Lower lobe of right lung (tissue), 2 donors: ENCODE results near the gene TUT1. TPM values are rescaled to one million over a fixed set of nuclear protein-coding genes. Genes with fewer than 3 reads are reported as not detected.
A peak's percentile ranks its signal among the peaks of the same experiment; 100 is the strongest.

Experiments
- ATAC-seq, 2 donors: fragments of 200-7000 bp; cut with Tn5 transposase; one replicate each; pipeline ENCODE4 v1.9.1; 2020 to 2022; ENCODE audit warnings: mild to moderate bottlenecking in 2 of 2, moderate library complexity in 2 of 2
- DNase-seq: peaks from one replicate; pipeline ENCODE4 v3.0.0-alpha.2; 2020
- H3K27ac ChIP-seq: fragments of 200-600 bp; one replicate; pipeline ENCODE4 v1.8.0; 2022
- H3K27me3 ChIP-seq: fragments of 200-600 bp; one replicate; pipeline ENCODE4 v1.8.0; 2022; ENCODE audit warnings: low read depth
- H3K36me3 ChIP-seq: fragments of 200-600 bp; one replicate; pipeline ENCODE4 v1.8.0; 2022; ENCODE audit warnings: mild to moderate bottlenecking
- H3K4me1 ChIP-seq: fragments of 200-600 bp; one replicate; pipeline ENCODE4 v1.8.0; 2022
- H3K4me3 ChIP-seq: fragments of 200-600 bp; one replicate; pipeline ENCODE4 v1.8.0; 2022; ENCODE audit warnings: mild to moderate bottlenecking
- H3K9me3 ChIP-seq: fragments of 200-600 bp; one replicate; pipeline ENCODE4 v1.8.0; 2022
- intact Hi-C: fragments of 100-400 bp; cut with DNase I; formaldehyde crosslinking; loops from one replicate; pipeline ENCODE4 v1.11.0; 2022
- total RNA-seq: library from RNA; stranded (reverse); fragmentation: NEBNext Ultra II Directional; extraction: Animal tissue kit (Norgen Biotek cat#: 25700); gene quantifications from one replicate; pipeline ENCODE4 v1.2.1, GENCODE V29; 2021
- TF ChIP-seq, protein P1 (sequence below): fragments of 200-600 bp; IDR thresholded peaks from one replicate; pipeline ENCODE4 v1.8.0; 2022; ENCODE audit warnings: antibody characterized with exemption, mild to moderate bottlenecking
- donor health status: DM: no; HTN: yes; CAD: no; lungs with severe emphysema.

TUT1 gene
- total RNA-seq, 1 donor from 2014 or later = 15.8 TPM

DNA sequence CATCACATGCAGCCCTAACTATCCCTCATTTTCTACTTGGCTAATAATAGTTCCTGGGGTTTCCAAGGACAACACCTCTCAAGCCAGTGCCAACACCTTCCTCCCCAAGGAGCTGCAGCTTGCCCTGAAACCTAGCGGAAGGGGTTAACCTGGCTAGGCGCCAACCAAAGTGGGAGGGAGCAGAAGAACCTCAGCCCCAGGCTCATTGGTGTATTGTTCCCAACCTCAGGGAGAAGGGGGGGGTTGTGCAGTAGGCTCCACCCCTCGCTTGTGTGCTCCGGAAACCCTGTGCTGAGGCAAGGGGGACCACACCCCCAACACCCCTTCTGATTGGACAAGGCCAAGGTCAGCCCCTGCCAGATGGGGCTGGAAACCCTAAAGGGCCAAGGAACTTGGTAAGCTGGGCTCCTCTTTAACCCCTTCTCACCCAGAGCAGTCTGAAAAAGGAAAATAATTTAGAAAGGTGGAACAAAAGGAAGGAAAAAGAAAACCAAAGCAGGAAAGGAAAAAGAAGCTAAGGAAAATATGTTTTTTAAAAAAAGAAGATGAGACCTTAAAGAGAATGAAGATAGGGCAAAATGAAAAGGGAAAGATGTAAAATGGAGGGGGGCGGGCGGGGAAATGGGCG is 7.9 kb upstream of the TUT1 start:
- no peaks in the 10 kb centered on the region for H3K27me3 ChIP-seq
- peaks cover 36% of the 10 kb centered on the region for H3K4me1 ChIP-seq
- peak overlapping the region; percentile 34 for H3K27ac ChIP-seq
- DNase-seq (peak; percentile 93), ATAC-seq (peak; percentile 55 to 82)
- H3K36me3 ChIP-seq = peaks cover 58% of the 10 kb centered on the region
- TF ChIP-seq, protein P1, sequence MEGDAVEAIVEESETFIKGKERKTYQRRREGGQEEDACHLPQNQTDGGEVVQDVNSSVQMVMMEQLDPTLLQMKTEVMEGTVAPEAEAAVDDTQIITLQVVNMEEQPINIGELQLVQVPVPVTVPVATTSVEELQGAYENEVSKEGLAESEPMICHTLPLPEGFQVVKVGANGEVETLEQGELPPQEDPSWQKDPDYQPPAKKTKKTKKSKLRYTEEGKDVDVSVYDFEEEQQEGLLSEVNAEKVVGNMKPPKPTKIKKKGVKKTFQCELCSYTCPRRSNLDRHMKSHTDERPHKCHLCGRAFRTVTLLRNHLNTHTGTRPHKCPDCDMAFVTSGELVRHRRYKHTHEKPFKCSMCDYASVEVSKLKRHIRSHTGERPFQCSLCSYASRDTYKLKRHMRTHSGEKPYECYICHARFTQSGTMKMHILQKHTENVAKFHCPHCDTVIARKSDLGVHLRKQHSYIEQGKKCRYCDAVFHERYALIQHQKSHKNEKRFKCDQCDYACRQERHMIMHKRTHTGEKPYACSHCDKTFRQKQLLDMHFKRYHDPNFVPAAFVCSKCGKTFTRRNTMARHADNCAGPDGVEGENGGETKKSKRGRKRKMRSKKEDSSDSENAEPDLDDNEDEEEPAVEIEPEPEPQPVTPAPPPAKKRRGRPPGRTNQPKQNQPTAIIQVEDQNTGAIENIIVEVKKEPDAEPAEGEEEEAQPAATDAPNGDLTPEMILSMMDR = no peak
- H3K4me3 ChIP-seq = peak overlapping the region; percentile 99
- intact Hi-C loops = no loop called here
- no peaks in the 10 kb centered on the region for H3K9me3 ChIP-seq

DNA sequence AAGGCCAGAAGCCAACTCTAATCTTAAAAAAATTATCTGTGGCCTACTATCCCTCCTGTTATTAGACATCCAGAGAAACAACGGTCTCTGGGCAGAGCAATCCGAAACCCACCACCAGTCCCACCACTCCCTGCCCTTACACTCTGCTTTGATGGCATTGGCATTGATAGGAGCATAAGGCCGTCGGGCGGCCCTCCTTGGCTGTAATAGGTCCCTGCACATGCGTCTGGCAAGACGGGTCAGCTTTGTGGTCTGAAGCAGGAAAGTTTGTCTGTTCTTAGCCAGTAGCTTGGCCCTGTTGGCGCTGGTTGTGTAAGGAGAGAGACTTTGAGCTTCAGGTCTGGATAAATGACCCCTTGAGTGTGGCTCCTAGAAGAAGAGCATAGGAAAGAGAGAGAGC is 3.8 kb upstream of the TUT1 start:
- no peak for ATAC-seq
- Histone ChIP-seq H3K36me3 (peaks cover 55% of the 10 kb centered on the region), H3K4me1 (peaks cover 47% of the 10 kb centered on the region), H3K4me3 (no peak overlapping the region), H3K27ac (no peak overlapping the region), H3K9me3 (no peaks in the 10 kb centered on the region), H3K27me3 (no peaks in the 10 kb centered on the region)
- no peak for DNase-seq
- intact Hi-C loops = no loop called here
- TF ChIP-seq, protein P1 = no peak

DNA sequence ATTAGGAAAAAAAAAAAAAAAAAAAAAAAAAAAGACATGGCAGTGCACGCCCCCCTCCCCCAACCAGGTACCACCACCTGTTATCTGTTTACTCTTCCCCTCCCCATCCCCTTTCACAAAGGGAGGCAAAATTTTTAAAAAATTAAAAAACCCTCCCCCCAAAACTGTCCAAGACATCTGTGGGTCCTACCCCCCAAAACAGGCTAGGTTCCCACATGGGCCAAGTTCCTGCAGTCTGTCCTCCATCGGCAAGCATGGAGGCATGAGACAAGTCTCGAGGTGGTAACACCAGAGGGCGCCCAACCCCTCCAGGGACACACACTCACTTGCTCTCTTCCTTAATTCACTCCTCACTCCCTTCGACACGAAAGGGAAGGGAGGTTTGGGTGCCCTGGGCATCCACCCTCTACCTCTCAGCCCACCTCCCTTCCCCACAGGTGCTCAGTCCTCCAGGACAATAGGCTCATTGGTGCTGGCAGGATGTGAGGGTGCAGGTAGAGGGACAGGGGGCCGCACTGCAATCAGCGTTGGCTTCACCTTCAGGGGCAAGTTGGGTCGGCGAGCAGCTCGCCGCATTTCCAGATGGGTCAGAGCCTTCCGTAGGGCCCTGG is 2.2 kb upstream of the TUT1 start:
- DNase-seq = peak; percentile 90
- no peaks in the 10 kb centered on the region for H3K27me3 ChIP-seq
- TF ChIP-seq, protein P1 = peak; percentile 64
- H3K4me3 ChIP-seq = no peak overlapping the region
- H3K27ac ChIP-seq = no peak overlapping the region
- H3K36me3 ChIP-seq = peaks cover 56% of the 10 kb centered on the region
- H3K4me1 ChIP-seq = peaks cover 36% of the 10 kb centered on the region
- ATAC-seq = peak; percentile 39 to 54
- intact Hi-C loops = no loop called here
- no peaks in the 10 kb centered on the region for H3K9me3 ChIP-seq

DNA sequence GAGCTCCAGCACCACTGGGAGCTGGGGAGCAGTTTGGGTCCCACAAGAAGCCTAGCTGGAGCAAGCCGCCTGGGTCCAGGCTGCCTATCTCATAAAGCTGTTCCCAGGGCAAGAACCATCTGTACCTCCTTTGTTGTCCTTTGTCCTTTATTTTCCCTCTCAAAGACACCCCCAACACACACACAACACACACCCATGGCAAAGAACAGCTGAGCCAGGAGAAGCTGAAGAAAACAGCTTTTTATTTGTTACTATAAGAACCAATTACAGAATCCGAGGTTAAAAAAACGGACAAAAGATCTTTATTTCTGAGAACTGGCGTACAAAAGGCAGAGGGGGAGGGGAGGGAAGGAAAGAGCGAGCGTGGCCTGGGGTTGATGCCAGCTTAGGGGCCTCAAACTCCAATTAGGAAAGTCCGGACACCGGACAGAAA is 1.7 kb upstream of the TUT1 start:
- no peaks in the 10 kb centered on the region for H3K27me3 ChIP-seq
- intact Hi-C loops = no loop called here
- H3K36me3 ChIP-seq = peaks cover 56% of the 10 kb centered on the region
- peak overlapping the region; percentile 94 for H3K27ac ChIP-seq
- no peaks in the 10 kb centered on the region for H3K9me3 ChIP-seq
- TF ChIP-seq, protein P1 = no peak
- ATAC-seq (no peak), DNase-seq (no peak)
- H3K4me1 ChIP-seq = peaks cover 33% of the 10 kb centered on the region
- H3K4me3 ChIP-seq = no peak overlapping the region

DNA sequence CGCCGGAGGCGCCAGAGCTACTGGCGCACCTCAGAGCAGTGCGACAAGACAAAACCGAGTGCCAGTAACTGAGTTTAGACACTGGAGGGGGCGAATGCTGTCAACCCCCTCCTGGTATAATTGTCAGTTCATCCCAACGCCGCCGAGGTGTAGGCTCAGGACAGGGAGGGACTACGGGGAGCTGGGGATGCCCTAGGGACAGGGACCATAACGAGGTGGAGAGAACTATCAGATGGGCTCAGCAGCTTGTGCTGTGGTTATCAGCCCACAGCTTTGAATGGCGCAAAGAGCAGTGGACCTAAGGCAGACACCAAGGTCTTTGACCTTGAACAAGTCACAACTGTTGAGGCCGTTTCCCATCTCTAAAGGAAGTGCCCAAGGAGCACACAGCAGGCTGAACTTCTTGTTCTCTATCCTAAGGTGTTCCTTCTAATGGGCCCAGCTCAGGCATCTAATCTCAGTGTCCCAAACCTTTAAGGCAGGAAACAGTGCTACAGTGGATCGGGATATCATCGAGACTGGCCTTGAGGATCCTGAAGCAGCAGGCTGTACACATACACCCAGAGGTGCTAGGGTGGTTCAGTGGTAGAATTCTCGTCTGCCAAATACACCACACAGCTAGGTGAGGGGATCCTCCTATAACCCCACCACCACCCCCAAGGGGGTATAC is 958 bp upstream of the TUT1 start:
- peak overlapping the region; percentile 90 for H3K4me3 ChIP-seq
- intact Hi-C loops = no loop called here
- ATAC-seq = peak in 1 of 2 donors; percentile 17
- DNase-seq = no peak
- no peaks in the 10 kb centered on the region for H3K27me3 ChIP-seq
- H3K36me3 ChIP-seq = peaks cover 56% of the 10 kb centered on the region
- H3K4me1 ChIP-seq = peaks cover 33% of the 10 kb centered on the region
- peak overlapping the region; percentile 94 for H3K27ac ChIP-seq
- TF ChIP-seq, protein P1 = peak; percentile 5
- H3K9me3 ChIP-seq = no peaks in the 10 kb centered on the region
